ENCODE data around the gene ERP27.

Gene ERP27

DNA sequence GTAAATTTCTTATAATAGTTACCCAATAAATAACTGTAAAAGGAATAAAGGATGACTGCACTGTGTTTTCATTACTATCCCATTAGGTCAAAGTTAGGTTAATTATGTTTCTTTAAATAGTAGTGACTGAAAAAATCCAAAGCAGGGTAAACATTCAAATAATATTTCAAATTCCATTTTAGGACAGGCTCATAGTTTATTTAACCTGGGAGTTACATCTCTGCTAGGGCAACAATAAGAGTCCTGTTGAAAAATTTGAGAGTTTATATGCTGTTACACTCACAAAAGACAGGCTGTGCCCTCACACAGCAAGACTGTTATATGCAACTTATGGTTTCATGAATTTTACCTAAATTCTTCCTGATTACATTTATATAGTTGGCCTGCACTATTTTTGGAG is 8.0 kb downstream of the ERP27 start:
- H3K27me3 ChIP-seq (replicated peaks; ENCODE audit: control insufficient read depth, insufficient read depth, low read length) = no peaks in the 10 kb centered on the region
- no peaks in the 10 kb centered on the region for H3K36me3 ChIP-seq (ENCODE audit: control insufficient read depth, insufficient read depth, low read length)
- TF ChIP-seq, protein P1, sequence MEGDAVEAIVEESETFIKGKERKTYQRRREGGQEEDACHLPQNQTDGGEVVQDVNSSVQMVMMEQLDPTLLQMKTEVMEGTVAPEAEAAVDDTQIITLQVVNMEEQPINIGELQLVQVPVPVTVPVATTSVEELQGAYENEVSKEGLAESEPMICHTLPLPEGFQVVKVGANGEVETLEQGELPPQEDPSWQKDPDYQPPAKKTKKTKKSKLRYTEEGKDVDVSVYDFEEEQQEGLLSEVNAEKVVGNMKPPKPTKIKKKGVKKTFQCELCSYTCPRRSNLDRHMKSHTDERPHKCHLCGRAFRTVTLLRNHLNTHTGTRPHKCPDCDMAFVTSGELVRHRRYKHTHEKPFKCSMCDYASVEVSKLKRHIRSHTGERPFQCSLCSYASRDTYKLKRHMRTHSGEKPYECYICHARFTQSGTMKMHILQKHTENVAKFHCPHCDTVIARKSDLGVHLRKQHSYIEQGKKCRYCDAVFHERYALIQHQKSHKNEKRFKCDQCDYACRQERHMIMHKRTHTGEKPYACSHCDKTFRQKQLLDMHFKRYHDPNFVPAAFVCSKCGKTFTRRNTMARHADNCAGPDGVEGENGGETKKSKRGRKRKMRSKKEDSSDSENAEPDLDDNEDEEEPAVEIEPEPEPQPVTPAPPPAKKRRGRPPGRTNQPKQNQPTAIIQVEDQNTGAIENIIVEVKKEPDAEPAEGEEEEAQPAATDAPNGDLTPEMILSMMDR (IDR thresholded peaks at IDR 0.05; ENCODE audit: insufficient read depth, low read length, poor library complexity, severe bottlenecking) = no peak
- no peak for DNase-seq (ENCODE audit: extremely low read depth, insufficient read length)
- no peak overlapping the region for H3K4me3 ChIP-seq (replicated peaks; ENCODE audit: low read depth, low read length)

DNA sequence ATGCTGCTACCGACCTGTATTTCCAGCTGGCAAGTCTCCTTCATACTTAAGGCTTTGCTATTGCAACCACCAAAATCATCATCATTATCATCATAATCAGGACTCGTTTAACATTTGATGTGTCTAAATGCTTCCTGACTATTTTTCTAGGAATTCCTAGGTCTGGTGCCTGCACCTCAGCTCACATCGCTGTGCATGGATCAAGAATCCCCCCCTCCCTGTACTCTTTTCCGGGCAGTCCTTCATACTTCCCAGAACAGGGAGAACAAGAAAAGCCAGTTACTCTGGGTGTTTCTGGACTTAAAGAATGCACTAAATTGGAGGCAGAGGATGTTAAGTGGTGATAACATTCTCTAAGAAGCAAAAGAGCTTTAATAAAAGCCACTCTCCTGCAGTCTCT is 9.4 kb downstream of the ERP27 start:
- no peak for DNase-seq (ENCODE audit: extremely low read depth, insufficient read length)
- H3K36me3 ChIP-seq (ENCODE audit: control insufficient read depth, insufficient read depth, low read length) = no peaks in the 10 kb centered on the region
- no peak overlapping the region for H3K4me3 ChIP-seq (replicated peaks; ENCODE audit: low read depth, low read length)
- TF ChIP-seq, protein P1 (IDR thresholded peaks at IDR 0.05; ENCODE audit: insufficient read depth, low read length, poor library complexity, severe bottlenecking) = no peak
- H3K27me3 ChIP-seq (replicated peaks; ENCODE audit: control insufficient read depth, insufficient read depth, low read length) = no peaks in the 10 kb centered on the region

DNA sequence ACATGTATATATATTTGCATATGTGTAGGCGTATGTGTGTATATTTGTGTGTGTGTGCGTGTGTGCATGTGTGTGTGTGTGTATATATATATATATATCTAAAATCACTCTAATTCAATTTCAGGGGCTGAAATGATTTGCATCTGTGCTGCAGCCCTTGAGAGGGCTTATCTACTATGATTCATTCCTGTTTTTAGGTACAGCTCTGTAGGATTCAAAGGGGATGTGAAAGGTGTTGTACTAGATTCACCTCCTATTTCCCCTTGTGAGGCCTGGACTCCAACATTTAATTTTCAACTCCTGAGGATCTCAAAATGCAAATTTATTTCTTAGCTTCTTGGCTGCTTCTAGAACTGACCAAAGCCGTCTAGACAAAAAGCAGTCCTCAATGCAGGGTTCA is 11.1 kb downstream of the ERP27 start:
- DNase-seq (ENCODE audit: extremely low read depth, insufficient read length) = no peak
- H3K27me3 ChIP-seq (replicated peaks; ENCODE audit: control insufficient read depth, insufficient read depth, low read length) = no peaks in the 10 kb centered on the region
- TF ChIP-seq, protein P1 (IDR thresholded peaks at IDR 0.05; ENCODE audit: insufficient read depth, low read length, poor library complexity, severe bottlenecking) = no peak

DNA sequence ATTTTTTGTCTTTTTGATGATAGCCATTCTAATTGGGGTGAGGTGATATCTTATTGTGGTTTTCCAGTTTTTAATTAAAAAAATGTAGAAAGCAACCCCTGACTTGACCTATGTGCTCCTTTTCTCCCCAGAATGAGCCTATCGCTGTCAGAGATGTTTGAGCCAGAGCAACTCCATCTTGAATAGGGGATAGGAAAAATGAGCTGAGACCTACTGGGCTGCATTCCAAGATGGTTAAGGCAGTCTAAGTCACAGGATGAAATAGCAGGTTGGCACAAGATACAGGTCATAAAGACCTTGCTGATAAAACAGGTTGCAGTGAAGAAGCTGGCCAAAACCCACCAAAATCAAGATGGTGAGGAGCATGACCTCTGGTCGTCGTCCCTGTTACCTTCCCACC is 13.8 kb downstream of the ERP27 start:
- H3K27me3 ChIP-seq (replicated peaks; ENCODE audit: control insufficient read depth, insufficient read depth, low read length) = no peaks in the 10 kb centered on the region
- no peak for DNase-seq (ENCODE audit: extremely low read depth, insufficient read length)
- H3K4me3 ChIP-seq (replicated peaks; ENCODE audit: low read depth, low read length) = no peak overlapping the region
- no peaks in the 10 kb centered on the region for H3K36me3 ChIP-seq (ENCODE audit: control insufficient read depth, insufficient read depth, low read length)
- TF ChIP-seq, protein P1 (IDR thresholded peaks at IDR 0.05; ENCODE audit: insufficient read depth, low read length, poor library complexity, severe bottlenecking) = no peak

More for the DNA sequence above, 11.1 kb downstream of the ERP27 start:
- H3K36me3 ChIP-seq (ENCODE audit: control insufficient read depth, insufficient read depth, low read length) = no peaks in the 10 kb centered on the region
- H3K4me3 ChIP-seq (replicated peaks; ENCODE audit: low read depth, low read length) = no peak overlapping the region

DNA sequence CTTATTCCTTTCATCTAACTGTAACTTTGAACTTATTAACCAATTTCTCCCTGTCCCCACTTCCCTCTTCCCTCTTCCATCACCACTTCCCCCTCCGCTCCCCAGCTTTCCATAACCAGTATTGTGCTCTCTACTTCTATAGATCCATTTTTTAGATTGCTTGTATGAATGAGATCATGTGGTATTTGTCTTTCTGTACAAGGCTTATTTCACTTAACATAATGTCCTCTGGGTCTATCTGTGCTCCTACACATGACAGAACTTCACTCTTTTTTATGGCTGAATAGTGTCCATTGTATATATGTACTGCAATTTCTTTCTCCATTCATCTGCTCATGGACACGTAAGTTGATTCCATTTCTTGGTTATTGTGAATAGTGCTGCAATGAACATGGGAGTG is 14.4 kb downstream of the ERP27 start:
- Histone ChIP-seq H3K27me3 (replicated peaks; ENCODE audit: control insufficient read depth, insufficient read depth, low read length) (no peaks in the 10 kb centered on the region), H3K36me3 (ENCODE audit: control insufficient read depth, insufficient read depth, low read length) (no peaks in the 10 kb centered on the region), H3K4me3 (replicated peaks; ENCODE audit: low read depth, low read length) (no peak overlapping the region)
- TF ChIP-seq, protein P1 (IDR thresholded peaks at IDR 0.05; ENCODE audit: insufficient read depth, low read length, poor library complexity, severe bottlenecking) = no peak
- no peak for DNase-seq (ENCODE audit: extremely low read depth, insufficient read length)

DNA sequence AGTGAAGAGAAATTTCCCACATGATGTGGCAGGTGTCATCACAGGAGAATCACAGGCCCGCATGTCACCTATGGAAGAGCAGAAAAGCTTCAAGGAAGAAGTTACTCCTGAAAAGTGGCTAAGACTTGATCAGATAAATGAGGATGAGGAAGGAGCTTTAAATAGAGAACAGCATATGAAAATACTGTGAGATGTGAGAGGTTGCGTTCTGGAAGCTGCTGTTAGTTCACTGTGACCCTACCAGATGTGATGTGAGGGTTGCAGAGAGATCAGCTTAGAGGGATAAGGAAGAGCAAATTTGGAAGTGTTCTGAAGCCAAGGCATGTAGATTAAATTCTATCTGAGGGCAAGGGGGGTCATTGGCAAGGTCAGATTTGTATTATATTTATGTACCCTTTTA is 17.1 kb downstream of the ERP27 start:
- H3K36me3 ChIP-seq (ENCODE audit: control insufficient read depth, insufficient read depth, low read length) = no peaks in the 10 kb centered on the region; the same call in 1 of the 2 replicates

More for the DNA sequence above, 17.1 kb downstream of the ERP27 start:
- TF ChIP-seq, protein P1 (IDR thresholded peaks at IDR 0.05; ENCODE audit: insufficient read depth, low read length, poor library complexity, severe bottlenecking) = no peak
- H3K4me3 ChIP-seq (replicated peaks; ENCODE audit: low read depth, low read length) = no peak overlapping the region
- H3K27me3 ChIP-seq (replicated peaks; ENCODE audit: control insufficient read depth, insufficient read depth, low read length) = no peaks in the 10 kb centered on the region
- DNase-seq (ENCODE audit: extremely low read depth, insufficient read length) = no peak
